ENCODE measurements around the gene RBMXL2. TPM values are rescaled to one million over a fixed set of nuclear protein-coding genes. Genes with fewer than 3 reads are reported as not detected.

Gene RBMXL2
- total RNA-seq, 1 donor from 2014 or later: not detected

- Mint-ChIP-seq H3K36me3 (ENCODE audit: unreplicated experiment) (peaks cover 9% of the 10 kb centered on the region), H3K27ac (ENCODE audit: unreplicated experiment) (no peak overlapping the region), H3K27me3 (ENCODE audit: unreplicated experiment) (no peaks in the 10 kb centered on the region), H3K4me3 (ENCODE audit: unreplicated experiment) (no peak overlapping the region), H3K9me3 (ENCODE audit: unreplicated experiment) (no peaks in the 10 kb centered on the region), H3K4me1 (ENCODE audit: low read depth, unreplicated experiment) (no peaks in the 10 kb centered on the region)
- TF ChIP-seq CTCF (IDR thresholded peaks at IDR 0.05; ENCODE audit: partially characterized antibody, unreplicated experiment): no peak
- DNase-seq: no peak
Observed at GRCh38 chr11:7080900-7081299, 7.9 kb upstream of the RBMXL2 start.

GRCh38 chr11:7081441-7081840 is 7.4 kb upstream of the RBMXL2 start:
- no peak overlapping the region for H3K27ac Mint-ChIP-seq (ENCODE audit: unreplicated experiment)
- peaks cover 9% of the 10 kb centered on the region for H3K36me3 Mint-ChIP-seq (ENCODE audit: unreplicated experiment)
- H3K9me3 Mint-ChIP-seq (ENCODE audit: unreplicated experiment): no peaks in the 10 kb centered on the region
- no peaks in the 10 kb centered on the region for H3K27me3 Mint-ChIP-seq (ENCODE audit: unreplicated experiment)
- H3K4me3 Mint-ChIP-seq (ENCODE audit: unreplicated experiment): no peak overlapping the region
- no peak for TF ChIP-seq CTCF (IDR thresholded peaks at IDR 0.05; ENCODE audit: partially characterized antibody, unreplicated experiment)
- DNase-seq: no peak
- no peaks in the 10 kb centered on the region for H3K4me1 Mint-ChIP-seq (ENCODE audit: low read depth, unreplicated experiment)

- Mint-ChIP-seq H3K4me1 (ENCODE audit: low read depth, unreplicated experiment) (no peaks in the 10 kb centered on the region), H3K36me3 (ENCODE audit: unreplicated experiment) (no peaks in the 10 kb centered on the region), H3K9me3 (ENCODE audit: unreplicated experiment) (no peaks in the 10 kb centered on the region), H3K4me3 (ENCODE audit: unreplicated experiment) (no peak overlapping the region), H3K27me3 (ENCODE audit: unreplicated experiment) (no peaks in the 10 kb centered on the region), H3K27ac (ENCODE audit: unreplicated experiment) (no peak overlapping the region)
- TF ChIP-seq CTCF (IDR thresholded peaks at IDR 0.05; ENCODE audit: partially characterized antibody, unreplicated experiment): no peak
- DNase-seq: no peak
Observed at GRCh38 chr11:7089328-7090251, 792 bp downstream of the RBMXL2 start.

- H3K4me1 Mint-ChIP-seq (ENCODE audit: low read depth, unreplicated experiment): no peaks in the 10 kb centered on the region
Observed at GRCh38 chr11:7098235-7098832, 9.5 kb downstream of the RBMXL2 start.

More at GRCh38 chr11:7098235-7098832, 9.5 kb downstream of the RBMXL2 start:
- TF ChIP-seq CTCF (IDR thresholded peaks at IDR 0.05; ENCODE audit: partially characterized antibody, unreplicated experiment): peak; percentile 56
- Mint-ChIP-seq H3K36me3 (ENCODE audit: unreplicated experiment) (no peaks in the 10 kb centered on the region), H3K9me3 (ENCODE audit: unreplicated experiment) (no peaks in the 10 kb centered on the region), H3K4me3 (ENCODE audit: unreplicated experiment) (no peak overlapping the region), H3K27ac (ENCODE audit: unreplicated experiment) (no peak overlapping the region), H3K27me3 (ENCODE audit: unreplicated experiment) (peaks cover 2% of the 10 kb centered on the region)
- DNase-seq: no peak
